Muscle layer of duodenum (tissue), 2 donors: ENCODE measurements around the gene DUSP12.
A peak's percentile ranks its signal among the peaks of the same experiment; 100 is the strongest.

Source experiments
- H3K27ac ChIP-seq: one replicate; pipeline ENCODE4 v1.7.0; 2013; ENCODE audit warnings: mild to moderate bottlenecking, low read length
- H3K27me3 ChIP-seq: one replicate; pipeline ENCODE4 v1.7.0; 2013; ENCODE audit warnings: low read depth, mild to moderate bottlenecking, control low read depth, low read length
- H3K36me3 ChIP-seq, 2 donors: one replicate each; pipeline ENCODE4 v1.7.0; 2013; ENCODE audit warnings: low read length in 2 of 2, control low read depth in 1 of 2, mild to moderate bottlenecking in 1 of 2; ENCODE audit not compliant: insufficient read depth in 2 of 2, control insufficient read depth in 1 of 2
- H3K4me1 ChIP-seq, 2 donors: one replicate each; pipeline ENCODE4 v1.7.0; 2013; ENCODE audit warnings: low read length in 2 of 2, mild to moderate bottlenecking in 2 of 2, control low read depth in 1 of 2, moderate library complexity in 1 of 2; ENCODE audit not compliant: insufficient read depth in 2 of 2, control insufficient read depth in 1 of 2
- H3K4me3 ChIP-seq, 2 donors: one replicate each; pipeline ENCODE4 v1.7.0; 2013; ENCODE audit warnings: low read length in 2 of 2, low read depth in 1 of 2, mild to moderate bottlenecking in 1 of 2
- H3K9me3 ChIP-seq, 2 donors: one replicate each; pipeline ENCODE4 v1.7.0; 2013; ENCODE audit warnings: low read length in 2 of 2, control low read depth in 1 of 2, mild to moderate bottlenecking in 1 of 2; ENCODE audit not compliant: control insufficient read depth in 1 of 2
- donor health status: healthy.

DUSP12 gene

DNA sequence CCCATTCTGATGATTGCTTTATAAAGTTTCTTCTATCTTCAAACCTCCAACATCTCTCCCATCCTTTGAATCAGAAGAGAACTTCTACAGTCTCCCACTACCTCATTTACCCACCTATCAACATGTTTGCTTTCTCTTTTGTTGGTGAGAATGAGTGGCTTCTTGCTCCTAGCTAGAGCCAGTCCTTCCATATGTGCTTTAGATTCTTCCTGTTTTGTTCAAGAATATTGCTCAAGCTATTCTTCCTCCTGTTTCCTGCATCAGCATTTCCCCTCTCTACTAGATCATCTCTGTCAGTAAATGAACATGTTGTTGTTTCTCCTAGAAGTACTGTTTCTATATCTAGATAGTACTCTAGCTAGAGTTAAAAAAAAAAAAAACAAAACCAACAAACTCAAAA lies 22.8 kb downstream of the DUSP12 start:
- Histone ChIP-seq H3K27ac (peak overlapping the region; percentile 39), H3K4me1 (peaks cover 0 to 20% of the 10 kb centered on the region in 2 donors), H3K27me3 (no peaks in the 10 kb centered on the region), H3K36me3 (no peaks in the 10 kb centered on the region), H3K9me3 (no peaks in the 10 kb centered on the region), H3K4me3 (no peak overlapping the region)

DNA sequence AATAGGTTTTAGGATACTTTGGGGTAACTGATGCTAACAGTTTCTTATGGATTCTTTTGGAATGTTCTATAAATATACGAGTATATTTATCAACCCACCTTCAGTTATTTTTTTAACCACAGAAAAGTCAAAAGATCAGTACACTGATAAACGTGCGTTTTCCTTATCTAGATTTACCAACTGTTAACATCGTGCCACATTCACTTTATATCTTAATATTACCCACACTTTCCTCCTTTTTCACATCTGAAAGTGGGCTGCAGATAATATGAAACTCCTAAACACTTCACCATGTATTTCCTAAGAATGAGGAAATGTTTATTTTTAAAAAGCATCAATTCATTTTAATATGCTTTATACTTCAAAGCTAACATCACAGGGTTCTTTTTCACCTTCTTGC lies 24.2 kb downstream of the DUSP12 start:
- Histone ChIP-seq H3K36me3 (no peaks in the 10 kb centered on the region), H3K4me3 (no peak overlapping the region), H3K9me3 (no peaks in the 10 kb centered on the region), H3K27me3 (no peaks in the 10 kb centered on the region), H3K27ac (no peak overlapping the region), H3K4me1 (peaks cover 0 to 12% of the 10 kb centered on the region in 2 donors)

DNA sequence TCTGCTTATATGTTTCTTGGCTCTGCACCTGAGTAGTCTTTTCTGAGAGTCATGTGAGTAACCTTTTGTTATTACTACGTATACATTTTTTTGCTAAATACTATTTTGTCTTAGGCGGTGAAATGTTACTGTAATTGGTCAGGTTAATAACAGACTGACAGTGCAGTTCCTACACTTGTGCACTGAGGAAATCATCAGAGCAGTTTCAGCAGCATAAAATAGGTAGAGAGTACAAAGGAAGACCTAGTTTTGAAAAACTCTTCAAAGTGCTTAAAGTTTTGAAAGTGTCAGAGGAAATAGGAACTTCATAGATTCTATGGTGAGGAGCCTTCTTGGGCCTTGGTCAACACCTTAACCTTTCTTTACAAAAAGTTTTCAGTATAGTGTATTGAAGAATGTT lies 27.7 kb downstream of the DUSP12 start:
- H3K4me1 ChIP-seq = peaks cover 4 to 9% of the 10 kb centered on the region in 2 donors
- H3K36me3 ChIP-seq = no peaks in the 10 kb centered on the region
- no peaks in the 10 kb centered on the region for H3K27me3 ChIP-seq
- H3K27ac ChIP-seq = no peak overlapping the region
- H3K4me3 ChIP-seq = no peak overlapping the region
- H3K9me3 ChIP-seq = no peaks in the 10 kb centered on the region

DNA sequence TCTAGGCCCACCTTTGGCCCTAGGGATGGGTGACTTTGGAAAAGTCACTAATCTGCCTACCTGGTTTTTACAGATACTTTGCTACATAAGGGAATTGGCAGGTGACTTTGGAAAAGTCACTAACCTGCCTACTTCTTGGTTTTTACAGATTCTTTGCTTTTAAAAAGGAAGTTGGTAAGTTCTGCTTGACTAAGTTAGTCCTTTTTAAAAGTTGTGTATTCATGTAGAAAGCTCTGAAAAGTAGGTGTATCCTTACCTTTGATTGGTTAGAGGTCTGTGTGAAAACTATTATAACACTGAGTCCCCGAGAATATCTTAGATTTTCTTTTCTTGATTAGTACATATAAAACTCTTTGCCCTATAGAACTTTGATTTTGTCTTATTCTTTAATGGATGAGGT lies 28.9 kb downstream of the DUSP12 start:
- no peaks in the 10 kb centered on the region for H3K27me3 ChIP-seq
- H3K9me3 ChIP-seq = no peaks in the 10 kb centered on the region
- H3K36me3 ChIP-seq = peaks cover 4 to 7% of the 10 kb centered on the region in 2 donors
- H3K27ac ChIP-seq = no peak overlapping the region
- peaks cover 4 to 7% of the 10 kb centered on the region in 2 donors for H3K4me1 ChIP-seq
- no peak overlapping the region for H3K4me3 ChIP-seq

DNA sequence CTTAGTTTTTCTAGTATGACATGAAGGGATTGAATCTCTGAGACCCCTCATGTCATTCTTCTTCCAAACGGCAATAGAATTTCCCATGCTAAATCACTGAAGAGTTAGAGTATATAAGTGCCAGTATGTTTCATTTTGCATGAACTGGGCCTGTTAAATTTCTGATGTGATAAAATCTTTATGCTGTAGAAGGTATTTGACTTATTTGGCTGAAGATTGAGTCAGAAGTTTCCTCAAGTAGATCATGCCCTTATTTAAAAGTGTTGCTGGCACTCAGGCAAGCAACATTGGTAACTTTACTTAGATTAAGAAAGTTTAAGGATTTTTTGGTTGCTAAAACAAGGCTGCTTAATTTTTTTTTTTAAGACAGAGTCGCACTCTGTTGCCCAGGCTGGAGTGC lies 29.8 kb downstream of the DUSP12 start:
- no peaks in the 10 kb centered on the region for H3K9me3 ChIP-seq
- peaks cover 4 to 7% of the 10 kb centered on the region in 2 donors for H3K4me1 ChIP-seq
- H3K27me3 ChIP-seq = no peaks in the 10 kb centered on the region
- no peak overlapping the region for H3K4me3 ChIP-seq
- H3K27ac ChIP-seq = no peak overlapping the region
- peaks cover 10 to 15% of the 10 kb centered on the region in 2 donors for H3K36me3 ChIP-seq

DNA sequence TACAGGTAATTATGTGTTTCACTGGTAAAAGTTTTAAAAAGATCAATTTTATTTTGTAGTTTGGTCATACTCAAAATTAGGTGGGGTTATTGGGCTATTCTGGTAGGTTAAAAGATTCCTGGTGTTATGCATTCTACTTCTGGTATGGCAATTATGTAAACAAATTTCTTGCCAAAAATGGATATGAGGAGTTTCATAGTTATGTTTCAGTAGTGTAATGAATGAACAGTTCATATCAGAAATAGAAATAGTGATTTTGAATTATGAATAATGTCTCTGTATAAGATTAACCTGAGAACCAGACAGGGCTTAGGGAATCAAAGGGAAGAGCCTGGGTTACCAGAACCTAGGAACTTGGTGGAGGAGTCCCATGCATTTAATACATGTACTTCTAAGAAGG lies 32.4 kb downstream of the DUSP12 start:
- H3K27ac ChIP-seq = no peak overlapping the region
- no peaks in the 10 kb centered on the region for H3K9me3 ChIP-seq
- peaks cover 4 to 7% of the 10 kb centered on the region in 2 donors for H3K4me1 ChIP-seq
- H3K4me3 ChIP-seq = no peak overlapping the region
- H3K27me3 ChIP-seq = no peaks in the 10 kb centered on the region
- H3K36me3 ChIP-seq = peaks cover 23 to 32% of the 10 kb centered on the region in 2 donors

DNA sequence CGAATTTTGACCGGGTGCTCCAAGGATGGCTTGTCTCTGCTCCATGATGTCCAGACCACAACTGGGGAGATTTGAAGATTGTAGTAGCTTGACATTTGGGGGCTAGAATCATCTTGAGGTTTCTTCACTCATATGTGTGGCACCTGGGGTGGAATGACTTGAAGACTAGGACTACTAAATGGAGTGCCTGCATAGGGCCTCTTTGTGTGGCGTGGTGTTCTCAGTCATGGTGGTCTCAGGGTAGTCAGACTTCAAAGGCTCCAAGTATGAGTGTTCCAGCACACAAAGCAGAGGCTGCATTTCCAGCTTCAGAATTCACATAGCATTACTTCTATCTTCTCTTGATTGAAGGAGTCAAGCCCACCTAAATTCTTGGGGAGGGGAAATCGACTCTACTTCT lies 33.3 kb downstream of the DUSP12 start:
- peaks cover 27 to 37% of the 10 kb centered on the region in 2 donors for H3K36me3 ChIP-seq
- H3K4me3 ChIP-seq = no peak overlapping the region

DNA sequence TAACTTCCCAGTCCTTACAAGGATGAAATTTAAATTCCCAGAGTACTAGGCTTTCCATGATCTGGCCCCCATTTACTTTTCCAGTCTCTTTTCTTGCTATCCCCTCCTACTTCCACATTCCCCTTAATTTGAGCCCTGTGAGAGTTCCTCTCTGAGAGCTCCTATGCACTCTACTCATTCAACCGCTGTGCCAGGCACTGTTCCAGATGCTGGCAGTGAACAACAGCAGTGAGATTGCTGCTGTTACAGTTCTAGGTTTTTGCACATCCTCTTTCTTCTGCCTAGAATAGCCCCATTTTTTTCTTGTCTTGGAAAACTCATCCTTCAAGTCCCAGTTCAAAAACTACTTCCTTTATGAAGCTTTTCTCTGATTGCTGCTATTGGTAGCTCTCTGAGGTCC lies 35.4 kb downstream of the DUSP12 start:
- no peaks in the 10 kb centered on the region for H3K27me3 ChIP-seq
- H3K9me3 ChIP-seq = no peaks in the 10 kb centered on the region
- peaks cover 27 to 37% of the 10 kb centered on the region in 2 donors for H3K36me3 ChIP-seq
- no peak overlapping the region for H3K4me3 ChIP-seq
- H3K27ac ChIP-seq = no peak overlapping the region
- H3K4me1 ChIP-seq = peaks cover 4 to 7% of the 10 kb centered on the region in 2 donors

More for the DNA sequence above, 33.3 kb downstream of the DUSP12 start:
- Histone ChIP-seq H3K27me3 (no peaks in the 10 kb centered on the region), H3K9me3 (no peaks in the 10 kb centered on the region), H3K4me1 (peaks cover 4 to 7% of the 10 kb centered on the region in 2 donors), H3K27ac (no peak overlapping the region)

DNA sequence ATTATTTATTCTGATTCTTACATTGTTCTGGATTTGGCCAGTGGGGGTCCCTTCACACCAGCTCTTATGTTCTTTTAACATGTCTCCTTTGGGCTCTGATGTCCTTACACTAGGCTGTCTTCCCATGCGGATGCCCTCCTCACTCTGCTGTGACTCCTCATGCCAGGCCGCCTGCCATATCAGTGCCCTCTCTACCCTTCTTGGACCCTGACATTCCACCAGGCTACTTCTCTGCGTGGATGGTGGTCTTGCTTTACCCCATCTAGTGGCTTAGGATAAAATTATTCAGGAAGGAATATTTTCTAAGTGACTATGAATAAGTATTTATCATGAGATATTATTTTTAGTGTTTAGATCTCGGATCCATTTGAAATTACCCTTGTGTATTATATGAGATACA lies 37.8 kb downstream of the DUSP12 start:
- no peaks in the 10 kb centered on the region for H3K9me3 ChIP-seq

DNA sequence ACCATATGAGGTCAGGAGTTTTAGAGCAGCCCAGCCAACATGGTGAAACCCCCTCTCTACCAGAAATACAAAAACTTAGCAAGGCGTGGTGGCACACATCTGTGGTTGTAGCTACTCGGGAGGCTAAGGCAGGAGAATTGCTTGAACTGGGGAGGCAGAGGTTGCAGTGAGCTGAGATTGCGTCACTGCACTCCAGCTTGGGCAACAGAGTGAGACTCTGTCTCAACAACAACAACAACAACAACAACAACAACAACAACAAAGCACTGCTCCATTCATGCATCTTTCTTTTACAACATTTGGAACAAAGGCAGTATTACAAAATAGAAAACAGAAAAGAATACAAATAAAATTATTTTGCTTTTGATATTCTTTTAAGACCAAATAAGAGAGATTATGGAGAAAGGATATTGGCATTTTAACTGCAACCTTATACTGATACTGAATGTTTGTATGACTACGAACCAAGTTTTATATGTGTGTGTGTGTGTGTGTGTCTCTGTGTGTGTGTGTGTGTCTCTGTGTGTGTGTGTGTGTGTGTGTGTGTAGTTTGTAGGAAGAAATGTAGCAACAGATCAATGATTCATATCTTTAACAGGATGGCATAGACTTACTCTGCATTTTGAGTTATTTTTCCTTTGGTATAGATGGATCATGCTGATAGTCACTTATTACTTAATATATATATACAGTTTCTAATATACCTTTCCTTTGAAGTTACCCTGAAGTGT lies 41.2 kb downstream of the DUSP12 start:
- no peak overlapping the region for H3K27ac ChIP-seq
- no peaks in the 10 kb centered on the region for H3K9me3 ChIP-seq
- H3K27me3 ChIP-seq = no peaks in the 10 kb centered on the region
- H3K36me3 ChIP-seq = peaks cover 27 to 42% of the 10 kb centered on the region in 2 donors
- no peaks in the 10 kb centered on the region for H3K4me1 ChIP-seq
- H3K4me3 ChIP-seq = no peak overlapping the region

More for the DNA sequence above, 37.8 kb downstream of the DUSP12 start:
- Histone ChIP-seq H3K27ac (no peak overlapping the region), H3K27me3 (no peaks in the 10 kb centered on the region), H3K4me3 (no peak overlapping the region), H3K36me3 (peaks cover 35 to 46% of the 10 kb centered on the region in 2 donors), H3K4me1 (peaks cover 0 to under 1% of the 10 kb centered on the region in 2 donors)

DNA sequence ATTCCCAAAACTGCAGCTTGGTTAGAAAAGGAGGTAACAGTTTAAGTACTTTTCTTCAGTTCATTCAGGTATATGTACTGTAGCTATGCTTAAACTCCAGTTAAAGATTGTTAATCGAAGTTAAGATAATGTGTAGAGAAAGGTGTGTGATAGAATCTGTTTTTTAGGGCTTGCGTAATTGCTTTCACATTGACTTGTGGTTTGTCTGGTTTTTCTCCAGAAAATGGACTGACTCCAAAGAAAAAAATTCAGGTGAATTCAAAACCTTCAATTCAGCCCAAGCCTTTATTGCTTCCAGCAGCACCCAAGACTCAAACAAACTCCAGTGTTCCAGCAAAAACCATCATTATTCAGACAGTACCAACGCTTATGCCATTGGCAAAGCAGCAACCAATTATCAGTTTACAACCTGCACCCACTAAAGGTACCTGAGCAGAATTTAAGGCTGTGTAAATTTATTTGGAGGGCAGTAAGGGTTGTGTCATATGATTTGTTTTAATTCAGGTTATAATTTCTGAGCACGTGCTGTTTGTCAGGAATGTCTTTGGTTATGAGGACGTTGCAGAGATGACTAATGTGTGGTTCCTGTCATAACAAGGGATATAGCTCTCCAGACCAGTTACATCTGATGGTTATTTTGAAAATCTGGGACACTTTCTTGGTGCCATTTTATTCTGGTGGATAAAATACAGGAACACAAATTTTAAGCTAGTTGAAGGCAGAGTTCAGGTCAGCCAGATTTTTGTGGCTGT lies 42.5 kb downstream of the DUSP12 start:
- peaks cover 17 to 40% of the 10 kb centered on the region in 2 donors for H3K36me3 ChIP-seq
- H3K27me3 ChIP-seq = no peaks in the 10 kb centered on the region
- no peaks in the 10 kb centered on the region for H3K9me3 ChIP-seq
- no peaks in the 10 kb centered on the region for H3K4me1 ChIP-seq
- no peak overlapping the region for H3K27ac ChIP-seq
- H3K4me3 ChIP-seq = no peak overlapping the region
